ENCODE measurements around the gene TOR1AIP1.

TOR1AIP1 gene

DNA sequence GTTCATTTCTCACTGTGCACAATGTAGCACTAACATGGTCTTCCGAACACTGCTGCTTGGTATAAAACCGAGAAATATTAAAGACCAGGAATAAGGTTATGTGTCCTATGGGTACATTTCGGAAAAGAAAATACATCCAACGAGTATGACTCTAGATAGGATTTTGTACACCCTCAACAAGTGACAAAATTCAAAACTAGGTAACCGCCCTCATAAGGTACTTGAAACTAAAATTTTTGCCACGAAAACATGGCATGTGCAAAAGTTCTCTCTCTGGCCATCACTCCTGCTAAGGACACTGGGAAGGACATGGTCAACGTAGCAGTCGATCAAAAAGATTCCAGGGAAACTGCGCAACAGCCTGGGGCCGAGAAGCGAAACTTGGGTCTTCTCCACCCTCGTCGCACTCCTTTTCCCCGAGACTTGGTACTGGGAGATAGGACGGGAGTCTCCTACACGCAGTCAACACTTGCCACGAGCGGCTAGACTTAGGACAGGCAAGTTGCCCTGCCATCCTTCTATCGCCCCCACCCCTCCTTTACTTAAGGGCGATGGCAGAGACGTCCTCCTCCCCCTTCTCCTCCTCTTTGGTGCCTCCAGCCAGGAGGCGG is 338 bp upstream of the TOR1AIP1 start:
- DNase-seq (ENCODE audit: low read depth) = no peak

DNA sequence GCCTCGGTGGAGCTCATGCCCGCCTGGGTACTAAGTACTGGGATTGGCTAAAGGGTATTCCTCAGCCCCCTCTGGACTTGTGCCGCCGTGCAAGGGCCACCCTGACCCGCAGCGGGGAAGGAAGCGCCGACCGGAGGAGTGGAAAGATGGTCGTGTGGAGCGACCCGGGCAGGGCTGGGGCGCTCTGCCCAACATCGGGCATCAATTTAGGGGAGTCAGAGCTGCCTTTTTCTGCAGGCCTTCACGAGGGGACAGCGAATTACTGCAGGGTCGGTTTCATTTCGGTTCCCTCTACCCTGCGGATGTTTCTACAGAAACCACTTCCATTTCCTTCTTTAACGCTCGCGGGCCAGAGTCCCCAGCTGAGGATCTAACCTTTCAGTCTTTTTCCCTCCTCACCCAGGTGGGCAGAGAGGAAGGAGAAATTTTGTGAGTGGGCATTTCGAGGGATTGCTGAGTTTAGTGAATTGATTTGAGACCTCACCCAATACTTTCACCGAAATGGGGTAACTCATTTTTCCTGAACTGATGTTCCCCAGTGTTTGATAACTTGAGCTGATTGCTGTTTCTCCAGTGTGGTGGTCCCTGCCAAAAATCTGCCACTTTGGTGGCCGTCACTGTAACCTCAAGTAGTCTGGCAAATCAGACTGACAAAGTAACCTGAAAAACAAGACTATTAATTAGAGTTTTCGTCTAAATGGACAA is 1.1 kb downstream of the TOR1AIP1 start:
- no peak for DNase-seq (ENCODE audit: low read depth)

DNA sequence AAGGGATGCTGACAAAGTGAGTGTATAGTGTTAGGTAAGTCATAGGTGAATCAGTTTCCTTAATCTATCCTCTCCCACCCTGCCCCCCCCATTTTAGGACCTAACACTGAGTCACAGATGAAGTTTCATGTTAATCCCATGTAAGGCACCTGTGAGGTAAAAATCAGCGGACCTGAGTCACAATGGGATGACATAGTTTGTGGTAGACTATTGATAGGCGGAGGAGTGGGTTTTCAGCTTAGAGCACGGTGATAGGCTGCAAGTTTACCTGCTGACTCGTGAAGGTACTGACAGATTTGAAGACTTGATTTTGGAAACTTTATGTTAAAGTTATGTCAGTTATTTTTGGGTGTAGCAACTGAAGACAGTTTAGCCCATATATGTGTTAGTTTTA is 1.7 kb downstream of the TOR1AIP1 start:
- DNase-seq (ENCODE audit: low read depth) = peak; percentile 70

DNA sequence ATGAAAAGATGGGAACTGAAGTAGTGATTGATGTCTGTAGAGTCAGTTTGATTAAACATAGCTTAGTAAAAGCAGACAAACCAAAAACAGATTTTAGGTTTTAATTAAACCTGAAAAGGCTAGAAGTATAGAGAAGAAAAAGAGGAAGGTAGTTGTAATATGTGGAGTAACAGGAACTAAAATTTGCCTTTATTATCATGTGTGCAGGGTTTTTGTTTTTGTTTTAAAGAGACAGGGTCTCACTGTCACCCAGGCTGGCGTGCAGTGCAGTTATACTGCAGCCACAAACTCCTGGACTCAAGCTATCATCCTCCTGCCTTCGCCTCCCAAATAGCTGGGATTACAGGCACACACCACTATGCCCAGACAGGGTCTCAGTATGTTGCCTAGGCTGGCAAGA is 6.0 kb downstream of the TOR1AIP1 start:
- no peak for DNase-seq (ENCODE audit: low read depth)

DNA sequence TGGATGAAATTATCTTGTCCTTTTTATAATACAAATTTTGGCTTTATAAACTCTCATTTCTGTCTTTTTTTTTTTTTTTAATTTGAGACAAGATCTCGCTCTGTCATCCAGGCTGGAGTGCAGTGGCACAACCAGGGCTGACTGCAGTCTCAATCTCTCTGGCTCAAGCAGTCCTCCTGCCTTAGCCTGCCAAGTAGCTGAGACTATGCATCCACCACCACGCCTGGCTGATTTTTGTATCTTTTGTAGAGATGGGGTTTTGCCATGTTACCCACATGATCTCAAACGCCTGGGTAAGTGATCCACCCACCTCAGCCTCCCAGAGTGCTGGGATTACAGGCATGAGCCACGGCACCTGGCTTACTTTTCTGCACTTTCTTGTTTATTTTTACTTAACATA is 7.5 kb downstream of the TOR1AIP1 start:
- DNase-seq (ENCODE audit: low read depth) = no peak

DNA sequence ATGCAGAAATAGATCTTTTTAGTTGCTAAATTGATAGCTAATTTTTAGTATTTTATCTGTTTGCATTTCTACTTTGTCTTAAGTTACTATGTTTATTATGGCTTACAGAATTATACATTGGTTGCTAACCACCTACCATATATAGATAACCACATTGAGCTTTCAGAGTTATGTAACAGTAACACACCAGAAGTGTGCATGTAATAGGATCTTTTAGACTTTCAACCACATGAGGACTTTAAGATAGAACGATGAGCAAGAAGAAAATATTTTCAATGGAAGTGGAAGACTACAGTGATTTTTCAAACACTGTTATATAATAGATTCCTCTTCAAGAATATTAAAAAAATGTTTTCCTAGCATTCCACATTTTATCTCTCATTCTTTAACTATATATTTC is 28.8 kb downstream of the TOR1AIP1 start:
- no peak for DNase-seq (ENCODE audit: low read depth)

DNA sequence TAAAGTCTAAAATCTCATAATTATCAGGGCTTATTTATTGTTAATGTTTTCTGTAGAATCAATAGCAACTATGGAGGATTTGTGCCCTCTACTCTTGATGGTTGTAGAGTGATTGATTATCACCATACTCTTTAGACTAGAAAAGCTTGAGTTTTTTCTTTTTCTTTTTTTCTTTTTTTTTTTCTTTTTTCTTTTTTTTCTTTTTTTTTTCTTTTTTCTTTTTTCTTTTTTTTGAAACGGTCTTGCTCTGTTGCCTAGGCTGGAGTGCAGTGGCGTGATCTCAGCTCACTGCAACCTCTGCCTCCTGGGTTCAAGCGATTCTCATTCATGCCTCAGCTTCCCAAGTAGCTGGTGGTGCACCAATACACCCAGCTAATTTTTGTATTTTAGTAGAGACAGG is 29.7 kb downstream of the TOR1AIP1 start:
- DNase-seq (ENCODE audit: low read depth) = no peak

DNA sequence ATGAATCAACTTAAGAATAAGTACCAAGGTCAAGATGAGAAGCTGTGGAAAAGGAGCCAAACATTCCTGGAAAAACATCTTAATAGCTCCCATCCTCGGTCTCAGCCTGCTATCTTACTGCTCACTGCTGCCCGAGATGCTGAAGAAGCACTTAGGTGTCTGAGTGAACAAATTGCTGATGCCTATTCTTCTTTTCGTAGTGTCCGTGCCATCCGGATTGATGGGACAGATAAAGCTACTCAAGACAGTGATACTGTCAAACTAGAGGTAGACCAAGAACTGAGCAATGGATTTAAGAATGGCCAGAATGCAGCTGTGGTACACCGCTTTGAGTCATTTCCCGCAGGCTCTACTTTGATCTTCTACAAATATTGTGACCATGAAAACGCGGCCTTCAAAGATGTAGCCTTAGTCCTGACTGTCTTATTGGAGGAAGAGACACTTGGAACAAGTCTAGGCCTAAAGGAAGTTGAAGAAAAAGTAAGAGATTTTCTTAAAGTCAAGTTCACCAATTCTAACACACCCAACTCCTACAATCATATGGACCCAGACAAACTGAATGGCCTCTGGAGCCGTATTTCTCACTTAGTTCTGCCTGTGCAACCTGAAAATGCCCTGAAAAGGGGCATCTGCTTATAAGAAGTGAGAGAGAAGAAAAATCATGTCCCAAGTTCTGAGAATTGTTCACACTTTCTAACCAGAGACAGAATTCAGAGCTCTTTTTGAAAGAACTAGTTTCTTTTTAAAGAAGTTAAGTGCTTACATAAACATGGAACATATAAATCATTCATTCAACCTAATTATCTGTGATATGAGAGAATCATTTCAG is 35.7 kb downstream of the TOR1AIP1 start:
- DNase-seq (ENCODE audit: low read depth) = no peak

DNA sequence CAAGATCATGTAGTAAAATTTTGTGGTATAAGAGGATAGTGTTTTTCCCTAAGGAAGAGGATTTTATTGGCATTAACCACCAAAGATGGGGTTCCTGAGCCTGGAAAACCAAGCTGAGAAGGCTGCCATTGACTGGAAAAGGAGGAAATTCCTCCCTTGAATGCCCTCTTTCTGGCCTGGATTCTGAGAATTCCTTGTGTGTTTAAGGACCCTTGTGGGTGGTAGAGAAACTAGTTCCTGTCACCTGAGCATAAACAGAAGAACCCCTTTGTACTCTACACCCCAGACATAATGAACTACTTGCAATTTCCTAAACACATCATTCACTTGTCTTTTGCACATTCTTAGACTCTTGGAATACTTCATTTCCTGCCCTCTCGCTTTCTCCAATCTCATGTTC is 39.4 kb downstream of the TOR1AIP1 start:
- DNase-seq (ENCODE audit: low read depth) = no peak

DNA sequence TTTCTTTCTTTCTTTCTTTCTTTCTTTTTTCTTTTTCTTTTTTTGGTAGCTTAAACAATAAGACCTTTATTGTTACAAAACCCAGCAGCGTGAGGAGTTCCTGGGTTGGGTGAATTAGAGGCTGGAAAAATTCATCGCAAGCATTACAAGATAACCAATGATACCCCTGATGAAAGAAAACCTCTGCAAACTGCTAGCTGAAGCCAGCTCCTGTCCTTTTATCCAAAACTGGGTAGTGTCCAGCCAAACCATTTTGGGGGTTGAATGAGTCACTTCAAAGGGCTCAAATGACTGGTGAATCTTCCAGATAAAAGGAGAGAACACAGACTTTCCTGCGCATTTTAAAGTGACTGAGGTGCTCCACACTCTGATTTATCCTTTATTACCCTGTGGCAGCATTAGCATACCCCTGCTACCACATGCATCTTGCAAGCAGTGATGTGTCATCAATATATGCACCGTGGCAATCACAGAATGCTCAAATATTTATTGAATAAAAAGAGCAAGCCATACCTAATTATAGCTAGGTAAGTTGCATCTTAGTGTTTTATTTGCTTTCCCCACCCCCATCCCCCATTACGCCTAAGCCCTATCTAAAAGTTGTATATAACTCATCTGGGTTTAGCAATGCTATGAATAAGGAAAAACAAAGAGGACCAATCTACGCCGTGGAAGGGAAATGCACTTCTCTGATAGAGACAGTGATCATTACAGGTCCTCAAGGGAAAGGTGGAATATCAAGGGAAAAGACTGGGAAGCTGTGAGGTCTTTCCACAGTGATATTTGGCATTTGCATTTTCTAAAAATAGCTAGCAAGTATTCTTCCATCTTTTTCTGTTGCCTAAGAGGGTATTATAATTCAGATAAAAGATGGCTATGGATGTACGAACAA is 40.1 kb downstream of the TOR1AIP1 start:
- no peak for DNase-seq (ENCODE audit: low read depth)

DNA sequence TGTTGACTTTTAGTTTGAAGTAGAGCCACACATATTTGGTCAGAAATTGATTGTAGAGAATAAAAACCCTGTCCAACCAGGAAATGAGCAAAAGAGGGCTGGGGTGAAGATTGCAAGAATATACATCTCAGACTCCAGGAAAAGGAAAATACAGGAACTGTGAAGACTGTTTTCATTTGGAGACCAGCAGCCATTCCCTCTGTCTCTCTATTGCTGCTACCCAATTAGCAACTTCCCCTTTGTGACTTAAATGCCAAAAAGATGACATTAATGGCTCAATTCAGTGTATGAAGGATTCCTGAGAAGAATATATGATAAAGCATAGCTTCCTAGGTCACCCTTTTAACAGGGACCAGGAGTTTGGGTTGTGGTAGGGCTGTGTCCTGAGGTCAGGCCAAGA is 40.9 kb downstream of the TOR1AIP1 start:
- no peak for DNase-seq (ENCODE audit: low read depth)

DNA sequence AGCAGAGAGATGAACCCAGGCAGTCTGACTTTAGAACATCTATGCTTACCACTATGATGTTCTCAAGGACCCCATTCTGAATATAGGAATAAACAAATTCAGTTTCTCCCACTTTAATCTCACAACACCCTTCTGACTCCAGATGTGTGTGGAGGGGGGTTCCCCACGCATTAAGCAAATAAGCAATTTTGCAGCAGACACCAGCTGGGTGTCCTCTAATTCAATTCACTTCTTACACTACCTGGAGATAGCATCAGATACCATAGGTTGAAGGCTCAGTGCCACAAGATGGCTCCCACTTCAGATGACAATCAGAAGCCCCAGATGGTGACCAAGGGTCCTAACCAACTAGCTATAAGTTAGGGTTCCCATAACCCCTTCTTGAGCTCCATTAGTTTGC is 42.2 kb downstream of the TOR1AIP1 start:
- no peak for DNase-seq (ENCODE audit: low read depth)

DNA sequence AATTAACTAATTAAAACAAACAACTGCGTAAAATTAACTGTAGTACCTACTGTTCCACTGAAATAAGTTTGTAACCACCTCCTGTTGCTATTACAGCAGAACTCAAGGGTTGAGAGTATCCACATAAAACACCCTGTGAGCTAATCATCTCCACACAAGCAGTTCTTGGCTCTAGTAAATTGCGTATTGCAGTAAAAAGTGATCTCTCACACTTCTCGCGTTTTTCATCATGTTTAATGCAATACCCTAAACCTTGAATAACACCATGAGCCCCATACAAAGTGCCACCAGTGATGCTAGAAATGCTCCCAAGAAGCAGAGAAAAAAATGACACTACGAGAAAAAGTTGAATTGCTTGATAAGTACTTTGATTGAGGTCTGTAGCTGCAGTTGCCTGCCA is 43.2 kb downstream of the TOR1AIP1 start:
- no peak for DNase-seq (ENCODE audit: low read depth)

DNA sequence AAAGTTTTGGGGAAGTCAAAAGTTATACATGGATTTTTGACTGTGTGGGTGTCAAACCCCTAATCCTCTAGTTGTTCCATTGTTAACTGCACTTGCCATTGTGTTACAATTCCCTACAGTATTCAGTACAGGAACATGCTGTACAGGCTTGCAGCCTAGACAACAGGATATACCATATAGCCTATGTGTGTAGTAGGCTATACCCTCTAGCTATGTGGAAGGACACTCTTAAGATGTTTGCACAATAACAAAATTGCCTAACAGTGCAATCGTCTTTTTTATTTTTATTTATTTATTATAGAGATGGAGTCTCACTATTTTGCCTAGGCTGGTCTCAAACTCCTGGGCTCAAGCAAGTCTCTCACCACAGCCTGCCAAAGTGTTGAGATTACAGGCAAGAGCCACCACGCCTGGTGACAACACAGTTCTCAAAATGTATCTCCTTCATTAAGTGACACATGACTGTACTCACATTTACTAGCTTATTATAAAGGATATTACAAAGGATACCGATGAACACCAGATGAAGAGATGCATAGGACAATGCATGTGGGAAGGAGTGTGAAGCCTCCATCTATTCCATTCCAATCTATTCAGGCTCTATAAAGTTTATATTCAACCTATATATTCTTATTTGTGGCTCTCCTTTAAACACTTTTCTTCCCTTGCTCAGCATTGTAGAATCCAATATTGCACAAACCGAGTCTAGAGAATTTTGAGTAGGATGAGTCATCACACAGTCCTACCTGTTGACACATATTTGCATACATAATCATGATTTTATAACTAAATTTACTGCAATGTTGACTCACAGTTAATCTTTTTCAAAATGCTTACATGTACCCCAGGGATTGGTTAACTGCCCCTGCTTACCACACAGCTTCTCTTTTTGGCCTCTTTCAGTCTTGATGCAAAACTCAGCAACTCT is 44.1 kb downstream of the TOR1AIP1 start:
- DNase-seq (ENCODE audit: low read depth) = no peak

DNA sequence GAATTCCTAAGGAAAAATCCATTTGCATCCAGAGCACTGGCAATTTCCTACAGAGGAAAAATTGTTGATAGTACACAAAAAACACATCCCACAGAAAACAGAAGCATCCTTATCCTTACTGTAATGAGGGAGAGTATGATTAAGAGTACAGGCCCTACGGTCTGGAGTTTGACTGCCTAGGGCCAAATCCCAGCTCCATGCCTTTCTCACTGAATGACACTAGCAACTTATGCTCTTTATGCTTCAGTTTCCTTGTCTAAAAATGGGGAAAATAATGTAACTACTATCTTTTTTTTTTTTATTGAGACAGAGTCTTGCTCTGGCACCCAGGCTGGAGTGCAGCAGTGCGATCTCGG is 44.7 kb downstream of the TOR1AIP1 start:
- no peak for DNase-seq (ENCODE audit: low read depth)

DNA sequence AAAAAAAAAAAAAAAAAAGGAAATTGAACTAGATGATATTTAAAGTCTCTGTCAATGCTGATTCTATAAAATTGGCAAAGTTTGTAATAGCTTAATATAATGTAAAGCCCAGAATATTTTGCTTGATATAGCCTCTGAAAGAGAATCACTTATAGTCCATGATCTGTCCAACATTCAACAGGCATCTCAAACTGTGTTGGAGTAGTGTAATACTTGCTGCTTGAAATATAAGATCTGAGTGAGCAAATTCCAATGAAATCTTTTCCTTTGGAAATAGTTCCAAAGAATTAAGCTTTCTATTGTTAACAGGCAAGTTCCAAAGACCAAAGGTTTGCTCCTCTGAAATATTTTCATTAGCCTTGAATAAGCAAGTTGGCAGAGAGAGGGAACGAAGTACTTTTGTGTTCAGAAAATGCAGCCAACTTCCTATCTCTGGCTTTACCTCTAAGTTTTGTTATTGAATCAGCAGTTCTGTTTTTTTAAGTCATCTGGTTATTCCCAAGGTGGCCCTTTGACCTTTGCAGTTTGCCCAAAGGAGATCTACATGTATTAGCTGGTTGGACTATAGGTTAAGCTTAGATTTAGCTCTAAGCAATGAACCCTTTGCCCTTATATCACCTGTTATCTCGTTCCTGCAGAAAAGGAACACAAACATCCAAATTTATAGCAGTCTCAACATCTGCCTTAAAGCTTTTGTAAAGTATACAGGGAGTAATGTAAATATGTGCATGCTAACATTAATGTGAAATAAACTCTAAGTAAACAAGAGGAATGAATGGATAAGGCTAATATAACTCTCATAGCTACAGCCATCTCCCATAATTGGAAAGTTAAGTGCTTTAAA is 48.1 kb downstream of the TOR1AIP1 start:
- DNase-seq (ENCODE audit: low read depth) = no peak

DNA sequence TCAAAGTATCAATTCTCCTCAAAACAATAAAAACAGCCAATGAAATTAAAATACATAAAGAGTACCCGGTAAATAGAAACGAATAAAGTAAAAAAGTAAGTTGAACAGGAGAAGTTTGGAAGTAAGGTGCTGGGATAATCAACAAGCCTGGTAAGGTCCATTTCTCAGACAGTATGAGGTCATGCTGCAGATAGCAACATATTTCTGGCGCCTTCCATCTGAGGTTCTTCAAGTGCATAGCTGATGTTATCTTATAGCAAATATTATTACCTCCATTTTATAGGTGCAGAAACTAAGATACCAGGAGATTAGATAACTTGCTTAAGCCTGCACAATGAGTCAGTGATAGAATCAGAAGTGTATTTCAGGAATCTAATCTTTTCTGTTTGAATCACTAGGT is 48.8 kb downstream of the TOR1AIP1 start:
- DNase-seq (ENCODE audit: low read depth) = no peak

DNA sequence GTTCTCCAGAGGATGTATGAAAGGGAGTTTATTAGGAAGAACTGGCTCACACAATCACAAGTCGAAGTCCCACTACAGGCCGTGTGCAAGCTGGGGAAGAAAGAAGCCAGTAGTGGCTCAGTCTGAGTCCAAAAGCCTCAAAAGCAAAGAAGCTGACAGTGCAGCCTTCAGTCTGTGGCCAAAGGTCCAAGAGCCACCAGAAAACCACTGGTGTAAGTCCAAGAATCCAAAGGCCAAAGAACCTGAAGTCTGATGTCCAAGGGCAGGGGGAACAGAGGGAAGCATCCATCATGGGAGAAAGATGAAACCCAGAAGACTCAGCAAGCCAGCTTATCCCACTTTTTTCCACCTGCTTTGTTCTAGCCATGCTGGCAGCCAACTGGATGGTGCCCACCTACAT is 51.1 kb downstream of the TOR1AIP1 start:
- DNase-seq (ENCODE audit: low read depth) = no peak

DNA sequence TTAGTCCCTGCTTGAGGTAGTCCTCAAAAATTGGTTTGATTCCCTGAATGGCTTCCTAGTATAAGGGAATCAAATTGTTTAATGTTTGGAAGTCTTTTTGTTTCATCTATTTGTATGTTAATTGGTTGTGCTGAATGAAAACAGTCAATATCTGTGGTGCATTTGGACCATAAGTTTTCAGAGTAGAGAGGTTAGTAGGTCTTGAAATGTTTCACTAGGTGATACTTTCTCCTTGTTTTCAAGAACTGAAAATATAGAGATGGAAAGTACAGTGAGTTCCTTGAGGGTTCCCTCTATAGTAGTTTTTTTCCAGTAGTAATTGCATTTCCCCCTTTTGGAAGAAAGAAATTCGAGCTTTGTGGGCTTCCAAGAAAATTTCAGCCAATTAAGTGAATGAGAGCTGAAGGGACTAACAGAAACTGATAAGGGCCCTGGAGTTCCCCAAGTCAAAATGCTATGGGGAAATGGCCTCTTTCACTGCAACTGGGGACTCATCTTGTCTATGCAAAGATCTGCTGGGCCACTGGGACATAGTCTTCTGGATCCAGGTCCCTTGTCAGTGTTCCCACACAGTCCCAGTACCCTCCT is 53.9 kb downstream of the TOR1AIP1 start:
- DNase-seq (ENCODE audit: low read depth) = no peak

DNA sequence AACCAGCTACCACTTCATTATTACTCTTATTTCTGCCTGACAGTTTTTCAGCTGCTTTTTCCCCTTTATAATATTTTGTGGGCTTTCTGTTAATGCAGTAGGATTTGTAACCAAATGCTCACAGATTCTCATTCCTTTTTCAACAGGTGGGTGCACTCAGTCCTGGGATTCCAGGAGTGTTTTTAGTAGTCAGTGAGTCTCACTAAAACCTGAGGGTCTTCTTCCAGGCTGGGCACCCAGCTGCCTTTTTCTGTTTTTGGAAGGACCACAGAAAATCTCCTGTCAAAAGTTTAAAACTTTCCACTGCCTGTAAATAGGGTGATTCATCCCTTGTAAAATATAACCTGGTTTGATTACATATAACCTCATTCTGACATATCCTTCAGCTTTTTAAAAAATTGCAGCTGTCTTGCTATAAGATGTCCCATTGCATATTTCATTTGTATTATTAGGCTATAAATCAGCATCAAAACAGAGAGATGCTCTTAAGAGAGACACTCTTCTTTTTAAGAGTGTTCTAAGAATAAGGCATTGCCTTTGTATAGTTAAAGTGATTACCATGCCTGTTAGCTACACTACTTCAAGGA is 55.7 kb downstream of the TOR1AIP1 start:
- no peak for DNase-seq (ENCODE audit: low read depth)

Measured in T-helper 22 cell (primary cell).